HEK293 (cell line): ENCODE measurements around the gene PEAR1.

Experiments
- CTCF ChIA-PET: fragments of 350-600 bp; formaldehyde crosslinking; extraction: SDS; loops from one replicate; lab custom pipeline; 2021; ENCODE audit warnings: antibody characterized with exemption; lab: Yijun Ruan, JAX
- POLR2A ChIA-PET: fragments of 300-600 bp; formaldehyde crosslinking; extraction: SDS; loops from one replicate; lab custom pipeline; 2020; ENCODE audit warnings: antibody characterized with exemption, inconsistent platforms; lab: Yijun Ruan, JAX
- H3K27ac ChIP-seq: fragments of 200-500 bp; sonication (Bioruptor generic); 2 replicates; pipeline ENCODE4 v1.5.1; 2014; ENCODE audit warnings: low read depth, low read length, control low read depth, inconsistent platforms; ENCODE audit errors: extremely low read depth
- H3K36me3 ChIP-seq, 2 experiments: fragments of 200-500 bp in 1 of 2; sonication (Bioruptor generic) in 1 of 2; 1 replicate in 1 of 2; 2 replicates in 1 of 2; pipeline ENCODE4 v1.5.1; 2014 to 2017; ENCODE audit warnings: inconsistent platforms in 2 of 2, low read length in 2 of 2; ENCODE audit not compliant: control insufficient read depth in 2 of 2, insufficient read depth in 1 of 2
- H3K4me1 ChIP-seq: fragments of 200-500 bp; sonication (Bioruptor generic); 2 replicates; pipeline ENCODE4 v1.5.1; 2014; ENCODE audit warnings: mild to moderate bottlenecking, low read length, inconsistent platforms; ENCODE audit not compliant: control insufficient read depth, insufficient read depth
- H3K4me3 ChIP-seq: 2 replicates; pipeline ENCODE4 v1.5.1; 2011; ENCODE audit warnings: low read depth, mild to moderate bottlenecking, control low read depth, low read length, moderate library complexity
- H3K9me3 ChIP-seq: fragments of 200-500 bp; sonication (Bioruptor generic); 2 replicates; pipeline ENCODE4 v1.5.1; 2014; ENCODE audit warnings: low read depth, low read length, inconsistent platforms; ENCODE audit not compliant: control insufficient read depth, insufficient read depth
- GFI1B ChIP-seq: fragments of 450-650 bp; formaldehyde crosslinking; IDR thresholded peaks from 2 replicates; pipeline ENCODE4 v1.5.1; 2016; ENCODE audit warnings: missing biosample characterization, missing genetic modification characterization
- INSM2 ChIP-seq: fragments of 450-650 bp; formaldehyde crosslinking; IDR thresholded peaks from 2 replicates; pipeline ENCODE4 v1.5.1; 2016; ENCODE audit warnings: missing biosample characterization, missing genetic modification characterization
- KLF16 ChIP-seq: fragments of 450-650 bp; formaldehyde crosslinking; IDR thresholded peaks from 2 replicates; pipeline ENCODE4 v1.5.1; 2017; ENCODE audit warnings: missing biosample characterization, missing genetic modification characterization
- MZF1 ChIP-seq: fragments of 450-650 bp; formaldehyde crosslinking; IDR thresholded peaks from 2 replicates; pipeline ENCODE4 v1.5.1; 2017; ENCODE audit warnings: missing biosample characterization, missing genetic modification characterization, borderline replicate concordance
- ZBTB1 ChIP-seq: fragments of 450-650 bp; formaldehyde crosslinking; IDR thresholded peaks from 2 replicates; pipeline ENCODE4 v1.5.1; 2016; ENCODE audit warnings: missing biosample characterization, missing genetic modification characterization
- ZBTB20 ChIP-seq: fragments of 450-650 bp; formaldehyde crosslinking; IDR thresholded peaks from 2 replicates; pipeline ENCODE4 v1.5.1; 2016; ENCODE audit warnings: missing biosample characterization, missing genetic modification characterization
- ZBTB7A ChIP-seq: fragments of 450-650 bp; formaldehyde crosslinking; IDR thresholded peaks from 2 replicates; pipeline ENCODE4 v1.5.1; 2016; ENCODE audit warnings: low read depth, missing biosample characterization, missing genetic modification characterization
- ZFP37 ChIP-seq: fragments of 450-650 bp; formaldehyde crosslinking; IDR thresholded peaks from 2 replicates; pipeline ENCODE4 v1.5.1; 2016; ENCODE audit warnings: missing biosample characterization, missing genetic modification characterization
- ZNF175 ChIP-seq: fragments of 450-650 bp; formaldehyde crosslinking; IDR thresholded peaks from 2 replicates; pipeline ENCODE4 v1.5.1; 2016; ENCODE audit warnings: missing biosample characterization, missing genetic modification characterization
- ZNF214 ChIP-seq: fragments of 450-650 bp; formaldehyde crosslinking; IDR thresholded peaks from 2 replicates; pipeline ENCODE4 v1.5.1; 2017; ENCODE audit warnings: missing biosample characterization, mild to moderate bottlenecking, missing genetic modification characterization, borderline replicate concordance
- ZNF24 ChIP-seq: fragments of 450-650 bp; formaldehyde crosslinking; IDR thresholded peaks from 2 replicates; pipeline ENCODE4 v1.5.1; 2016; ENCODE audit warnings: missing biosample characterization, missing genetic modification characterization
- ZNF274 ChIP-seq, 2 experiments: fragments of 200-500 bp in 1 of 2; fragments of 450-650 bp in 1 of 2; sonication (Bioruptor generic) in 1 of 2; formaldehyde crosslinking in 1 of 2; IDR thresholded peaks; 2 replicates each; pipeline versions ENCODE4 v1.5.1 to v1.6.1; 2014 to 2016; ENCODE audit warnings: borderline replicate concordance in 1 of 2, inconsistent platforms in 1 of 2, low read length in 1 of 2, missing biosample characterization in 1 of 2, missing genetic modification characterization in 1 of 2
- ZNF341 ChIP-seq: fragments of 450-650 bp; formaldehyde crosslinking; IDR thresholded peaks from 2 replicates; pipeline ENCODE4; 2016; ENCODE audit warnings: low read depth, missing biosample characterization, missing genetic modification characterization
- ZNF37A ChIP-seq: fragments of 450-650 bp; IDR thresholded peaks from 2 replicates; pipeline ENCODE4 v1.5.1; 2018; ENCODE audit warnings: missing biosample characterization, missing genetic modification characterization
- ZNF391 ChIP-seq: fragments of 450-650 bp; formaldehyde crosslinking; IDR thresholded peaks from 2 replicates; pipeline ENCODE4 v1.5.1; 2016; ENCODE audit warnings: low read depth, missing biosample characterization, missing genetic modification characterization, borderline replicate concordance
- ZNF404 ChIP-seq: fragments of 450-650 bp; formaldehyde crosslinking; IDR thresholded peaks from 2 replicates; pipeline ENCODE4 v1.5.1; 2017; ENCODE audit warnings: missing biosample characterization, missing genetic modification characterization
- ZNF529 ChIP-seq: fragments of 450-650 bp; formaldehyde crosslinking; IDR thresholded peaks from 2 replicates; pipeline ENCODE4 v1.5.1; 2017; ENCODE audit warnings: missing genetic modification characterization, missing biosample characterization; ENCODE audit not compliant: insufficient replicate concordance
- ZNF558 ChIP-seq: fragments of 450-650 bp; formaldehyde crosslinking; IDR thresholded peaks from 2 replicates; pipeline ENCODE4 v1.5.1; 2016; ENCODE audit warnings: missing biosample characterization, missing genetic modification characterization
- ZNF571 ChIP-seq: fragments of 450-650 bp; formaldehyde crosslinking; IDR thresholded peaks from 2 replicates; pipeline ENCODE4 v1.5.0; 2017; ENCODE audit warnings: missing biosample characterization, missing genetic modification characterization
- ZNF645 ChIP-seq: fragments of 450-650 bp; formaldehyde crosslinking; IDR thresholded peaks from 2 replicates; pipeline ENCODE4; 2016; ENCODE audit warnings: missing biosample characterization, missing genetic modification characterization
- ZNF654 ChIP-seq: fragments of 450-650 bp; formaldehyde crosslinking; IDR thresholded peaks from 2 replicates; pipeline ENCODE4 v1.5.1; 2016; ENCODE audit warnings: low read depth, missing biosample characterization, missing genetic modification characterization
- ZNF777 ChIP-seq: fragments of 450-650 bp; formaldehyde crosslinking; IDR thresholded peaks from 2 replicates; pipeline ENCODE4 v1.5.1; 2017; ENCODE audit warnings: missing biosample characterization, missing genetic modification characterization, borderline replicate concordance
- ZSCAN23 ChIP-seq: fragments of 450-650 bp; formaldehyde crosslinking; IDR thresholded peaks from 2 replicates; pipeline ENCODE4 v1.5.1; 2016; ENCODE audit warnings: missing biosample characterization, missing genetic modification characterization
- TF ChIP-seq, protein P1 (sequence below): fragments of 450-650 bp; formaldehyde crosslinking; IDR thresholded peaks from 2 replicates; pipeline ENCODE4 v1.5.1; 2016; ENCODE audit warnings: missing biosample characterization, missing genetic modification characterization
- TF ChIP-seq, protein P2 (sequence below): fragments of 450-650 bp; formaldehyde crosslinking; IDR thresholded peaks from 2 replicates; pipeline ENCODE4 v1.5.1; 2017; ENCODE audit warnings: missing biosample characterization, missing genetic modification characterization

The PEAR1 gene

GRCh38 chr1:156951371-156951770 is 57.9 kb downstream of the PEAR1 start (continued):
- TF ChIP-seq ZNF214 (tag by site-specific recombination) (no peak), KLF16 (tag by site-specific recombination) (no peak), ZNF558 (no peak), MZF1 (no peak), ZFP37 (tag by site-specific recombination) (no peak), ZBTB20 (tag by site-specific recombination) (no peak)
- TF ChIP-seq, protein P1, sequence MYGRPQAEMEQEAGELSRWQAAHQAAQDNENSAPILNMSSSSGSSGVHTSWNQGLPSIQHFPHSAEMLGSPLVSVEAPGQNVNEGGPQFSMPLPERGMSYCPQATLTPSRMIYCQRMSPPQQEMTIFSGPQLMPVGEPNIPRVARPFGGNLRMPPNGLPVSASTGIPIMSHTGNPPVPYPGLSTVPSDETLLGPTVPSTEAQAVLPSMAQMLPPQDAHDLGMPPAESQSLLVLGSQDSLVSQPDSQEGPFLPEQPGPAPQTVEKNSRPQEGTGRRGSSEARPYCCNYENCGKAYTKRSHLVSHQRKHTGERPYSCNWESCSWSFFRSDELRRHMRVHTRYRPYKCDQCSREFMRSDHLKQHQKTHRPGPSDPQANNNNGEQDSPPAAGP (tag by site-specific recombination) = no peak
- TF ChIP-seq, protein P2, sequence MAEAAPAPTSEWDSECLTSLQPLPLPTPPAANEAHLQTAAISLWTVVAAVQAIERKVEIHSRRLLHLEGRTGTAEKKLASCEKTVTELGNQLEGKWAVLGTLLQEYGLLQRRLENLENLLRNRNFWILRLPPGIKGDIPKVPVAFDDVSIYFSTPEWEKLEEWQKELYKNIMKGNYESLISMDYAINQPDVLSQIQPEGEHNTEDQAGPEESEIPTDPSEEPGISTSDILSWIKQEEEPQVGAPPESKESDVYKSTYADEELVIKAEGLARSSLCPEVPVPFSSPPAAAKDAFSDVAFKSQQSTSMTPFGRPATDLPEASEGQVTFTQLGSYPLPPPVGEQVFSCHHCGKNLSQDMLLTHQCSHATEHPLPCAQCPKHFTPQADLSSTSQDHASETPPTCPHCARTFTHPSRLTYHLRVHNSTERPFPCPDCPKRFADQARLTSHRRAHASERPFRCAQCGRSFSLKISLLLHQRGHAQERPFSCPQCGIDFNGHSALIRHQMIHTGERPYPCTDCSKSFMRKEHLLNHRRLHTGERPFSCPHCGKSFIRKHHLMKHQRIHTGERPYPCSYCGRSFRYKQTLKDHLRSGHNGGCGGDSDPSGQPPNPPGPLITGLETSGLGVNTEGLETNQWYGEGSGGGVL = no peak

DNA sequence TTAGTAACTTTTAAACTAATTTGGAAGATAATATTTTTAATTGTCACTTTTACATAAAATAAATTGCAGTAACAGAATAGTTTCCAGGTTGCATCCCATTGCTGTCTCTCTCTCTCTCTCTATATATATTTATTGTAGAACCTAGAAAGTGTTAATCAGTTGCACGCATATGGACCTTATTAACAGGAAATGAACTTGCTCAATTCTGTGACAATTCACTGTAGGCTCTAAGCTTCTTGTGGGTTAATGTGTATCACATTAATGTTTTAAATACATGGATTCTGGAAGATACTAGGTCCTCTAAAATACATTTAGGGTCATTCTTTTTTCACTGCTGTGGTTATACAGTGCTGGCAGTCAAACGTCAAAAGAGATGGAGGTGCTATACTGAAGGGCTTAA is 60.1 kb downstream of the PEAR1 start:
- H3K4me3 ChIP-seq = no peak overlapping the region
- no peak overlapping the region for H3K27ac ChIP-seq
- H3K4me1 ChIP-seq = no peaks in the 10 kb centered on the region
- TF ChIP-seq ZBTB7A (tag by site-specific recombination) (no peak), GFI1B (tag by site-specific recombination) (no peak), ZNF529 (tag by site-specific recombination) (no peak)
- H3K36me3 ChIP-seq = peaks cover 16 to 95% of the 10 kb centered on the region in 2 experiments
- ChIA-PET POLR2A (interaction anchor here (0.7 kb wide), 1 partner anchor 115 kb away, joined by 12 read pairs; no protein-coding TSS in a partner anchor), CTCF (interaction anchor here (0.6 to 1.5 kb wide), 2 partner anchors 16 to 33 kb away, joined by 3 to 5 read pairs; partner anchors contain the start of gene LRRC71)
- H3K9me3 ChIP-seq = no peaks in the 10 kb centered on the region

DNA sequence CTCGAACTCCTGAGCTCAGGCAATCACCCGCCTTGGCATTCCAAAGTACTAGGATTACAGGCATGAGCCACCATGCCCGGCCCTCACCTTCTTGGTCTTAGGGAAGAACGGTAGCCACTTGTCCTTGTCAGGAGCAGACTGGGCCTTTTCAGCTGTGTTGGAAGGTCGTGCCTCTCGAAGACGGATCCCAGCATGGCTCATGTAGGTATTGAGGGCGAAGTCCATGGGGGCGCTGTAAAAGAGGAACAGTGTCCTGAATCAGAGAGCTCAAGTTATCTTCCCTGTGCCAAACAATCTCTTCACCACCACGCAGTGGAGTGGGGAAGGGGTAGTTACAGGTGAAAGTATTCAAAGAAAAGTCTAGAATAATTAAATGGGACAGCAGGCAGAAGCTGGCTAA is 62.8 kb downstream of the PEAR1 start:
- Histone ChIP-seq H3K4me3 (no peak overlapping the region), H3K27ac (no peak overlapping the region), H3K36me3 (peaks cover 8 to 93% of the 10 kb centered on the region in 2 experiments), H3K9me3 (no peaks in the 10 kb centered on the region), H3K4me1 (no peaks in the 10 kb centered on the region)
- POLR2A ChIA-PET = no interaction called here
- CTCF ChIA-PET = interaction anchor here (0.6 to 1.7 kb wide), 4 partner anchors 12 to 65 kb away, joined by 3 to 4 read pairs (median 3); no protein-coding TSS in a partner anchor
- no peak for TF ChIP-seq ZNF558
- no peak for TF ChIP-seq ZNF274 (IDR thresholded peaks at IDR 0.05; ENCODE audit: low read length)
- no peak for TF ChIP-seq ZNF274 (tag by site-specific recombination; IDR thresholded peaks at IDR 0.05; ENCODE audit: borderline replicate concordance)
- TF ChIP-seq, protein P2 = no peak
- TF ChIP-seq ZNF777 = no peak
- no peak for TF ChIP-seq ZNF341 (tag by site-specific recombination)
- TF ChIP-seq ZNF571 (tag by site-specific recombination) = no peak
- no peak for TF ChIP-seq ZNF391 (tag by site-specific recombination)
- TF ChIP-seq ZNF24 (tag by site-specific recombination) = no peak
- TF ChIP-seq ZNF645 (tag by site-specific recombination) = no peak
- TF ChIP-seq ZNF654 (tag by site-specific recombination) = no peak
- TF ChIP-seq ZNF175 = no peak
- TF ChIP-seq ZNF37A (tag by site-specific recombination) = no peak
- TF ChIP-seq ZNF404 = no peak
- no peak for TF ChIP-seq INSM2 (tag by site-specific recombination)
- no peak for TF ChIP-seq ZBTB1 (tag by site-specific recombination)
- no peak for TF ChIP-seq ZSCAN23 (tag by site-specific recombination)
